ENCODE results near the gene GRIK4. TPM values are rescaled to one million over a fixed set of nuclear protein-coding genes. Genes with fewer than 3 reads are reported as not detected.

Gene GRIK4
- total RNA-seq, 1 donor from 2014 or later = 0.36 TPM

DNA sequence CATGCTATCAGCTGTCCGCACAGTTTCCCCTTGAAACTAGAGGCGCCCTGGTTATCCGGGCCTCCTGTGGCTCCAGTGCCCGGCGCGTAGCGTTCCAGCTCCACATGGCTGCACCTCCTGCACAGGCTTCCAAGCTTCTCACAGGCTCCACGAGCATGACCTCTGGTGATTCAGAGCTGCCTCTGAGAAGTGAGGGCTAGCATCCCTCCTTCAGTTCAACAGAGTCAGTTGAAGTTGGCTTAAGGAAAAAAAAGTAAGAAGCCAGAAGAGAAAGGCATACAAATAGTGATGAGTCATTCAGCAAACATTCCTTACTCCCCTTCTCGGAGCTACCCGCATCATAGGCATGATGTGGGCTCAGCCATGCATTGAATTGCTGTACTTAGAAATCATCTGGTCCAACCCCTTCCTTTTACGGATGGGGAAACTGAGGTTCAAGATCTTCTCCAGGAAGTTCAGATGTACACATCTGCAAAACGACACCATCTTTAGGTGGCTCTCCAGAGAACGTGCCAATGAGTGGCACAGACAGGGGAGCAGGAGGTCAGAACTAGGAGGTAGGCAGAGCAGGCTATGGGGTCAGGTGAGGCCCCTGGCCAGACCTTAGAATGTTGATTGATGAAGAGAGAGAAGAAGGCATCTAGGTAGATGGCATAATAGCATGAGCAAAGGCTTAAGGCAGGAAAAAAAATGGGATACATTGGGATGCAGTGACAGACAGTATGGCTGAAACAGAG lies 296.0 kb downstream of the GRIK4 start:
- H3K27ac Mint-ChIP-seq = peak overlapping the region; percentile 6

DNA sequence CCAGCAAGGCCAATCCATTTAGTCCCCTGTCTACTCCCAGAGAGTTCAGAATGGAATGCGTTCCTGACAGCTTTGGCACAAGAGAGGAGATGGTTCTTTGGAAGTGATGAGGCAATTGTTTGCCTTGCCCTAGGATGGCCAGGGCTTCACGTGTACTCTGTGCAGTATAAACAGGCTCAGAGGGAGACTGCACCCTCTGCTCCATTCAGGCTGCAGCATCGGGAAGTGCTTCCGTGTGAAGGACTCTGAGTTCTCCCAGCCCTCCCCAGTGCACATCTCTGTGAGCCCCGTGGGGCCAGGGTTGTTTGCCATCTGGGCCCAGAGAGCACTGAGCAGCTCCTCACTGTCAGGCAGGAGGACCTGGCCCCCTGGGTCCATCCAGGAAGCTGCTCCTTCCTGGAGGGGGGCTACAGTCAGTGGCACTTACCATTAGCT lies 297.1 kb downstream of the GRIK4 start:
- Histone ChIP-seq H2AFZ (replicated peaks) (no peak overlapping the region), H3K27ac (no peak overlapping the region), H3K4me3 (no peak overlapping the region), H3K4me2 (no peak overlapping the region), H3K4me1 (peaks cover 6% of the 10 kb centered on the region), H3K9me3 (ENCODE audit: low read depth) (no peaks in the 10 kb centered on the region), H3K9ac (no peak overlapping the region), H3K27me3 (no peaks in the 10 kb centered on the region), H3K79me2 (ENCODE audit: low read depth) (no peaks in the 10 kb centered on the region), H4K20me1 (ENCODE audit: low read depth) (no peaks in the 10 kb centered on the region), H3K36me3 (no peaks in the 10 kb centered on the region), H3F3A (ENCODE audit: low read depth) (no peaks in the 10 kb centered on the region)
- no peak overlapping the region for H3K4me3 Mint-ChIP-seq
- DNase-seq (ENCODE audit: low spot score) = no peak
- H3K4me1 Mint-ChIP-seq = peaks cover 14% of the 10 kb centered on the region
- no peaks in the 10 kb centered on the region for H3K9me3 Mint-ChIP-seq
- peaks cover 6% of the 10 kb centered on the region for H3K27me3 Mint-ChIP-seq (ENCODE audit: insufficient read depth, low read depth)
- no peak for TF ChIP-seq EZH2 (IDR thresholded peaks at IDR 0.05)
- TF ChIP-seq EZH2phosphoT487 (IDR thresholded peaks at IDR 0.05) = no peak
- no peak for TF ChIP-seq CTCF (IDR thresholded peaks at IDR 0.05)
- no peak overlapping the region for H3K27ac Mint-ChIP-seq
- no peaks in the 10 kb centered on the region for H3K36me3 Mint-ChIP-seq

More for the DNA sequence above, 296.0 kb downstream of the GRIK4 start:
- Histone ChIP-seq H3K79me2 (ENCODE audit: low read depth) (no peaks in the 10 kb centered on the region), H3K27ac (no peak overlapping the region), H3K36me3 (no peaks in the 10 kb centered on the region), H2AFZ (replicated peaks) (no peak overlapping the region), H3K9me3 (ENCODE audit: low read depth) (no peaks in the 10 kb centered on the region), H3K4me3 (no peak overlapping the region), H3K4me1 (peaks cover 6% of the 10 kb centered on the region), H4K20me1 (ENCODE audit: low read depth) (no peaks in the 10 kb centered on the region), H3F3A (ENCODE audit: low read depth) (no peaks in the 10 kb centered on the region), H3K27me3 (no peaks in the 10 kb centered on the region), H3K9ac (no peak overlapping the region), H3K4me2 (no peak overlapping the region)
- Mint-ChIP-seq H3K4me1 (peaks cover 14% of the 10 kb centered on the region), H3K4me3 (no peak overlapping the region), H3K27me3 (ENCODE audit: insufficient read depth, low read depth) (peaks cover 6% of the 10 kb centered on the region), H3K36me3 (no peaks in the 10 kb centered on the region), H3K9me3 (no peaks in the 10 kb centered on the region)
- no peak for DNase-seq (ENCODE audit: low spot score)
- TF ChIP-seq EZH2phosphoT487 (IDR thresholded peaks at IDR 0.05) = no peak
- TF ChIP-seq CTCF (IDR thresholded peaks at IDR 0.05) = no peak
- TF ChIP-seq EZH2 (IDR thresholded peaks at IDR 0.05) = no peak

DNA sequence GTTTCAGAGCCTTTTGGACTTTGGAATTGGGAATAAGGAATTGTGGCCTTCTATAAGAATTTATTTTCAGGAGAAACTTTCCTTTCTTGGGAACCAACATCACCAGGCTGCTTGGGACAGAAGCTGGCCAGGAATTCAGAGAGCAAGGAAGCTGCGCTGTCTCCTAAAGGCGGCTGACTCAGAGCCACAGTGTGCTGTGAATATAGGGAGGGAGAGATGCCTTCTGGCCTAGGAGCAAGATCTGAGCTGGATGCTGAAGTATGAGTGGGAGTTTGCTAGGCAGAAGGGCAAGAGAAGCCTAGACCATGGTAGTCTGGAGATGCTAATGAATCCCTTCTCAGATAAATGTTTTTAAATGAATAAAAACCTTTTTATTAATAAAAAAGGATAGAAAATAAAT lies 298.7 kb downstream of the GRIK4 start:
- no peaks in the 10 kb centered on the region for H3K36me3 Mint-ChIP-seq
- no peak overlapping the region for H3K27ac ChIP-seq
- H3K4me1 ChIP-seq = peaks cover 6% of the 10 kb centered on the region
- DNase-seq (ENCODE audit: low spot score) = no peak
- H3K9me3 ChIP-seq (ENCODE audit: low read depth) = no peaks in the 10 kb centered on the region
- H3K9me3 Mint-ChIP-seq = no peaks in the 10 kb centered on the region
- peaks cover 6% of the 10 kb centered on the region for H3K27me3 Mint-ChIP-seq (ENCODE audit: insufficient read depth, low read depth)
- H3K36me3 ChIP-seq = no peaks in the 10 kb centered on the region
- H3F3A ChIP-seq (ENCODE audit: low read depth) = no peaks in the 10 kb centered on the region
- H4K20me1 ChIP-seq (ENCODE audit: low read depth) = no peaks in the 10 kb centered on the region
- no peak overlapping the region for H3K4me3 ChIP-seq
- no peak overlapping the region for H3K27ac Mint-ChIP-seq
- no peak for TF ChIP-seq EZH2 (IDR thresholded peaks at IDR 0.05)
- no peak for TF ChIP-seq CTCF (IDR thresholded peaks at IDR 0.05)
- no peak for TF ChIP-seq EZH2phosphoT487 (IDR thresholded peaks at IDR 0.05)
- no peak overlapping the region for H3K9ac ChIP-seq
- no peak overlapping the region for H3K4me3 Mint-ChIP-seq
- H3K27me3 ChIP-seq = no peaks in the 10 kb centered on the region
- no peak overlapping the region for H3K4me2 ChIP-seq
- peaks cover 14% of the 10 kb centered on the region for H3K4me1 Mint-ChIP-seq
- no peak overlapping the region for H2AFZ ChIP-seq (replicated peaks)
- H3K79me2 ChIP-seq (ENCODE audit: low read depth) = no peaks in the 10 kb centered on the region
